Measurements from ENCODE around the gene FAM3A. TPM values are rescaled to one million over a fixed set of nuclear protein-coding genes. Genes with fewer than 3 reads are reported as not detected.

FAM3A gene
- total and polyA plus RNA-seq, 2 of the 4 experiments (the other 2 are of a cell fraction) = 14.0 to 47.2 TPM

- ChIA-PET POLR2A (ENCODE audit: unreplicated experiment) (interaction anchor here (0.5 to 1.0 kb wide), 2 partner anchors 12 to 119 kb away, joined by 3 read pairs; no protein-coding TSS in a partner anchor), CTCF (interaction anchor here (0.6 kb wide), 1 partner anchor 63 kb away, joined by 4 read pairs; no protein-coding TSS in a partner anchor)
- ATAC-seq (ENCODE audit: low read depth) = peak; percentile 86
- peak within 1 kb of the TSS; percentile 86 for H3K14ac ChIP-seq (replicated peaks; ENCODE audit: low read depth, low read length)
- H3K79me1 ChIP-seq (ENCODE audit: low read depth in 1 of 2, low read length in 2 of 2) = peaks cover 0 to 25% of the 10 kb centered on the region in 2 experiments; a peak in 2 of 4 replicates
- H3K18ac ChIP-seq (ENCODE audit: low read depth, low read length) = peak within 1 kb of the TSS; percentile 71; the same call in 1 of the 2 replicates
- H3K9ac ChIP-seq (ENCODE audit: low read depth, low read length) = peak within 1 kb of the TSS; percentile 95
- no peaks in the 10 kb centered on the region for H3K27me3 ChIP-seq (ENCODE audit: control insufficient read depth, insufficient read depth, low read length)
- H2BK120ac ChIP-seq (ENCODE audit: low read depth, low read length) = 0 out of 2 replicates have a peak within 1 kb of the TSS, but pooled peaks have one; percentile 30
- H3K9me3 ChIP-seq (ENCODE audit: control insufficient read depth, insufficient read depth, low read length) = no peaks in the 10 kb centered on the region
- H4K20me1 ChIP-seq (ENCODE audit: insufficient read depth, low read length) = no peaks in the 10 kb centered on the region; the same call in 1 of the 2 replicates
- H4K5ac ChIP-seq (ENCODE audit: low read depth, low read length) = peak within 1 kb of the TSS; percentile 75
- H4K91ac ChIP-seq (ENCODE audit: insufficient read depth, low read depth, low read length) = peak within 1 kb of the TSS; percentile 15; the same call in 1 of the 2 replicates
- in situ Hi-C loops (cut with MboI; ENCODE audit: low sequenced_read_pairs) (no loop called here), intact Hi-C loops (cut with micrococcal nuclease) (loop anchor here (1.0 to 2.0 kb wide), 3 partner anchors 26 to 56 kb away; partner anchors contain the start of genes FAM3A, G6PD and IKBKG), dilution Hi-C loops (cut with HindIII; ENCODE audit: low sequenced_read_pairs, unreplicated experiment) (no loop called here)
- no peak within 1 kb of the TSS for H2BK20ac ChIP-seq (ENCODE audit: low read depth, low read length)
- WGBS, 2 experiments (ENCODE audit: extremely low coverage in 2 of 2, insufficient read length in 1 of 2) = 32% methylated on average over 22 of the region's 71 CpGs; no CpG with 5 or more reads in 1 of the 2 experiments
- H2AFZ ChIP-seq (replicated peaks; ENCODE audit: low read length, poor library complexity) = peak within 1 kb of the TSS; percentile 91
- peak within 1 kb of the TSS; percentile 84 for H3K4me3 ChIP-seq (ENCODE audit: insufficient read depth, low read depth, low read length)
- peak within 1 kb of the TSS; percentile 89 for H3K4me2 ChIP-seq (ENCODE audit: low read depth, low read length)
- peak within 1 kb of the TSS; percentile 91 for H3K23ac ChIP-seq (ENCODE audit: low read depth, low read length)
- H3K36me3 ChIP-seq (ENCODE audit: control insufficient read depth, insufficient read depth, low read length) = peaks cover 5% of the 10 kb centered on the region; the same call in 1 of the 2 replicates
- BruUV-seq (replicated peaks) = no TSS peak
- peaks cover 8% of the 10 kb centered on the region; the same call in 1 of the 2 replicates for H3K9me1 ChIP-seq (ENCODE audit: insufficient read depth, low read length)
- peak within 1 kb of the TSS; percentile 69 for H2BK5ac ChIP-seq (ENCODE audit: low read depth, low read length, poor library complexity, severe bottlenecking)
- H2AK5ac ChIP-seq (ENCODE audit: low read depth, low read length) = peak within 1 kb of the TSS; percentile 66
- H3K56ac ChIP-seq (ENCODE audit: extremely low read depth, insufficient read depth, low read length) = peak within 1 kb of the TSS; percentile 76; the same call in 1 of the 2 replicates
- H2AK9ac ChIP-seq (replicated peaks; ENCODE audit: low read depth, low read length, poor library complexity) = peak within 1 kb of the TSS; percentile 96
- H3K4me1 ChIP-seq (ENCODE audit: control insufficient read depth, insufficient read depth, low read length) = peaks cover 2% of the 10 kb centered on the region; the same call in 1 of the 2 replicates
- peak within 1 kb of the TSS; percentile 39; the same call in 1 of the 3 replicates for H2BK15ac ChIP-seq (ENCODE audit: low read depth, low read length)
- peak within 1 kb of the TSS; percentile 86 to 89; a peak in 2 of 4 replicates for H4K8ac ChIP-seq (ENCODE audit: low read depth in 2 of 2, low read length in 2 of 2)
- DNase-seq = peak; percentile 92
- peak within 1 kb of the TSS; percentile 93 for H3K27ac ChIP-seq (ENCODE audit: insufficient read depth, low read length)
- H3K4ac ChIP-seq (ENCODE audit: low read depth, low read length) = peak within 1 kb of the TSS; percentile 85
- TF ChIP-seq BHLHE40 (IDR thresholded peaks at IDR 0.05; ENCODE audit: low read depth, low read length) = no peak
- no peak for TF ChIP-seq SMC3 (IDR thresholded peaks at IDR 0.05; ENCODE audit: low read depth, low read length)
- TF ChIP-seq POLR2A (IDR thresholded peaks at IDR 0.05; ENCODE audit: low read depth, low read length) = peak; percentile 95
- 0 out of 2 replicates have a peak, but pooled peaks have one; percentile 35 for TF ChIP-seq MAZ (IDR thresholded peaks at IDR 0.05; ENCODE audit: borderline replicate concordance, low read depth, low read length)
- no peak for TF ChIP-seq MXI1 (IDR thresholded peaks at IDR 0.05; ENCODE audit: borderline replicate concordance, low read depth, low read length)
- no peak for TF ChIP-seq ELK1 (IDR thresholded peaks at IDR 0.05; ENCODE audit: borderline replicate concordance, low read depth, low read length)
- TF ChIP-seq CEBPB (IDR thresholded peaks at IDR 0.05; ENCODE audit: low read depth, low read length) = no peak
- no peak for TF ChIP-seq CHD1 (IDR thresholded peaks at IDR 0.05; ENCODE audit: low read depth, low read length)
- TF ChIP-seq RCOR1 (IDR thresholded peaks at IDR 0.05; ENCODE audit: insufficient replicate concordance, low read length) = no peak
- 0 out of 2 replicates have a peak, but pooled peaks have one; percentile 13 for TF ChIP-seq RAD21 (IDR thresholded peaks at IDR 0.05; ENCODE audit: low read length)
- no peak for TF ChIP-seq MAFK (IDR thresholded peaks at IDR 0.05; ENCODE audit: low read depth, low read length)
- TF ChIP-seq, protein P1, sequence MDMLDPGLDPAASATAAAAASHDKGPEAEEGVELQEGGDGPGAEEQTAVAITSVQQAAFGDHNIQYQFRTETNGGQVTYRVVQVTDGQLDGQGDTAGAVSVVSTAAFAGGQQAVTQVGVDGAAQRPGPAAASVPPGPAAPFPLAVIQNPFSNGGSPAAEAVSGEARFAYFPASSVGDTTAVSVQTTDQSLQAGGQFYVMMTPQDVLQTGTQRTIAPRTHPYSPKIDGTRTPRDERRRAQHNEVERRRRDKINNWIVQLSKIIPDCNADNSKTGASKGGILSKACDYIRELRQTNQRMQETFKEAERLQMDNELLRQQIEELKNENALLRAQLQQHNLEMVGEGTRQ (IDR thresholded peaks at IDR 0.05; ENCODE audit: low read depth, low read length) = no peak
- no peak for TF ChIP-seq FOS (IDR thresholded peaks at IDR 0.05; ENCODE audit: low read depth, low read length)
- TF ChIP-seq RFX5 (IDR thresholded peaks at IDR 0.05; ENCODE audit: low read depth, low read length) = no peak
- TF ChIP-seq NFE2L2 (IDR thresholded peaks at IDR 0.05; ENCODE audit: low read depth, low read length) = no peak
Observed at GRCh38 chrX:154490414-154491083, 25.5 kb downstream of the FAM3A start, which contains the start of gene SLC10A3. TSS of gene SLC10A3 (minus strand) at chrX:154490629. CDS start at chrX:154488940, 1,689 bp downstream.
